Adrenal gland (tissue), 5 donors: ENCODE results near the gene SNX22.

ENCODE experiments used
- CTCF ChIP-seq, 6 experiments: fragments of 450-650 bp in 4 of 6; fragments of 200-600 bp in 2 of 6; sonication (generic) in 1 of 6; IDR thresholded peaks; 1 replicate in 5 of 6; 2 replicates in 1 of 6; pipeline versions ENCODE4 v1.5.1 to v1.8.0; 2016 to 2021; ENCODE audit warnings: antibody characterized with exemption in 6 of 6, mild to moderate bottlenecking in 2 of 6, moderate library complexity in 1 of 6
- POLR2A ChIP-seq, 2 donors: fragments of 450-650 bp; IDR thresholded peaks; one replicate each; pipeline ENCODE4 v1.6.1; 2017; ENCODE audit warnings: antibody characterized with exemption in 2 of 2, mild to moderate bottlenecking in 2 of 2, moderate library complexity in 1 of 2
- donor health status: DM: no; HTN: no; CAD: no.

GRCh38 chr15:64156652-64157331 lies 5.3 kb downstream of the SNX22 start:
- no peak for TF ChIP-seq POLR2A (IDR thresholded peaks at IDR 0.05)
- no peak for TF ChIP-seq CTCF (IDR thresholded peaks at IDR 0.05)
